GM21381 (cell line): Measurements from ENCODE around the gene SLC6A1.

Experiments used
- ATAC-seq: cut with Tn5 transposase; IDR thresholded peaks from one replicate; pipeline ENCODE4 v1.9.1; 2021; ENCODE audit warnings: mild to moderate bottlenecking, moderate library complexity; ENCODE audit not compliant: unreplicated experiment

SLC6A1 gene

GRCh38 chr3:11088831-11089230 lies 96.3 kb downstream of the SLC6A1 start:
- no peak for ATAC-seq
